HepG2 (cell line): Measurements from ENCODE around the gene EGLN1. TPM values are rescaled to one million over a fixed set of nuclear protein-coding genes. Genes with fewer than 3 reads are reported as not detected.
A peak's percentile ranks its signal among the peaks of the same experiment; 100 is the strongest.

Experiments used
- ARNTL ChIP-seq: sonication (generic); formaldehyde crosslinking; IDR thresholded peaks from 2 replicates; pipeline ENCODE4 v1.4.0; 2020; ENCODE audit warnings: mild to moderate bottlenecking, missing genetic modification reagents
- FOSL1 ChIP-seq: sonication (generic); formaldehyde crosslinking; IDR thresholded peaks from 2 replicates; pipeline ENCODE4 v1.9.0; 2021; ENCODE audit warnings: missing genetic modification reagents, borderline replicate concordance
- LCORL ChIP-seq, 2 experiments: fragments of 450-650 bp in 1 of 2; sonication (generic) in 1 of 2; formaldehyde crosslinking in 1 of 2; IDR thresholded peaks; 2 replicates each; pipeline versions ENCODE4 v1.5.0 to v1.6.1; 2017 to 2020; ENCODE audit warnings: antibody characterized with exemption in 1 of 2, missing genetic modification reagents in 1 of 2
- MED13 ChIP-seq: sonication (generic); formaldehyde crosslinking; IDR thresholded peaks from 2 replicates; pipeline ENCODE4 v1.5.0; 2020; ENCODE audit warnings: missing genetic modification reagents
- MYC ChIP-seq: sonication (generic); formaldehyde crosslinking; IDR thresholded peaks from 2 replicates; pipeline ENCODE4 v1.9.0; 2021; ENCODE audit warnings: missing genetic modification reagents, borderline replicate concordance
- RXRA ChIP-seq: sonication (generic); formaldehyde crosslinking; IDR thresholded peaks from 2 replicates; pipeline ENCODE4 v1.5.1; 2020; ENCODE audit warnings: missing genetic modification reagents
- SALL1 ChIP-seq: sonication (generic); formaldehyde crosslinking; IDR thresholded peaks from 2 replicates; pipeline ENCODE4 v1.8.0; 2022; ENCODE audit warnings: mild to moderate bottlenecking, missing genetic modification reagents
- SETDB1 ChIP-seq: sonication (generic); formaldehyde crosslinking; IDR thresholded peaks from 2 replicates; pipeline ENCODE4 v1.5.1; 2020; ENCODE audit warnings: missing genetic modification reagents, mild to moderate bottlenecking, borderline replicate concordance
- U2AF2 ChIP-seq: fragments of 200-400 bp; formaldehyde crosslinking; IDR thresholded peaks from 2 replicates; pipeline ENCODE4 v1.6.1; 2017; ENCODE audit warnings: low read depth, mild to moderate bottlenecking, low read length
- ZFP36 ChIP-seq: fragments of 150-350 bp; IDR thresholded peaks from 2 replicates; pipeline ENCODE4 v1.6.1; 2018; ENCODE audit warnings: borderline replicate concordance, low read length, low read depth; ENCODE audit not compliant: partially characterized antibody
- ZNF547 ChIP-seq: sonication (generic); formaldehyde crosslinking; IDR thresholded peaks from 2 replicates; pipeline ENCODE4 v1.5.1; 2020; ENCODE audit warnings: mild to moderate bottlenecking, missing genetic modification reagents
- ZNF557 ChIP-seq: sonication (generic); formaldehyde crosslinking; IDR thresholded peaks from 2 replicates; pipeline ENCODE4 v1.4.0; 2020; ENCODE audit warnings: missing genetic modification reagents
- ZNF616 ChIP-seq: sonication (generic); formaldehyde crosslinking; IDR thresholded peaks from 2 replicates; pipeline ENCODE4 v1.5.0; 2020; ENCODE audit warnings: low read depth, mild to moderate bottlenecking, missing genetic modification reagents
- ZNF790 ChIP-seq: sonication (generic); formaldehyde crosslinking; IDR thresholded peaks from 2 replicates; pipeline ENCODE4 v1.8.0; 2022; ENCODE audit warnings: missing genetic modification reagents, mild to moderate bottlenecking, borderline replicate concordance
- polyA plus RNA-seq, 8 experiments: library from polyadenylated mRNA; depleted of rRNA in 3 of 8; stranded (reverse) in 7 of 8; unstranded in 1 of 8; fragments of >200 nt; fragmentation: Illumina TruSeq in 4 of 8; extraction: Trizol in 4 of 8; gene quantifications; 2 replicates each; pipeline versions ENCODE4 v1.2.1 to v1.2.3, GENCODE V29; 2011 to 2016; ENCODE audit warnings: low read depth in 4 of 8, missing spikeins in 1 of 8, mixed read lengths in 1 of 8; ENCODE audit not compliant: insufficient read depth in 1 of 8
- total RNA-seq, 5 experiments: library from RNA; depleted of rRNA; stranded (reverse); fragments of >200 nt; fragmentation: Illumina TruSeq; extraction: Trizol; gene quantifications; 2 replicates each; pipeline ENCODE4 v1.2.3, GENCODE V29; 2016; ENCODE audit warnings: low read depth in 1 of 5
- TF ChIP-seq, protein P1 (sequence below): sonication (generic); formaldehyde crosslinking; IDR thresholded peaks from 2 replicates; pipeline ENCODE4 v1.4.0; 2020; ENCODE audit warnings: missing genetic modification reagents, borderline replicate concordance
- TF ChIP-seq, protein P2 (sequence below): sonication (generic); formaldehyde crosslinking; IDR thresholded peaks from 2 replicates; pipeline ENCODE4 v1.8.0; 2022; ENCODE audit warnings: mild to moderate bottlenecking, missing genetic modification reagents
- TF ChIP-seq, protein P3 (sequence below): sonication (generic); formaldehyde crosslinking; IDR thresholded peaks from 2 replicates; pipeline ENCODE4 v1.4.0; 2020; ENCODE audit warnings: missing genetic modification reagents, borderline replicate concordance
- TF ChIP-seq, protein P4 (sequence below): sonication (generic); formaldehyde crosslinking; IDR thresholded peaks from 2 replicates; pipeline ENCODE4 v1.4.0; 2020; ENCODE audit warnings: mild to moderate bottlenecking, missing genetic modification reagents

The EGLN1 gene
- total and polyA plus RNA-seq, 2 of the 13 experiments (the other 11 are each of a cell fraction or from before 2014, with no cell fraction given): 34.4 to 44.1 TPM

DNA sequence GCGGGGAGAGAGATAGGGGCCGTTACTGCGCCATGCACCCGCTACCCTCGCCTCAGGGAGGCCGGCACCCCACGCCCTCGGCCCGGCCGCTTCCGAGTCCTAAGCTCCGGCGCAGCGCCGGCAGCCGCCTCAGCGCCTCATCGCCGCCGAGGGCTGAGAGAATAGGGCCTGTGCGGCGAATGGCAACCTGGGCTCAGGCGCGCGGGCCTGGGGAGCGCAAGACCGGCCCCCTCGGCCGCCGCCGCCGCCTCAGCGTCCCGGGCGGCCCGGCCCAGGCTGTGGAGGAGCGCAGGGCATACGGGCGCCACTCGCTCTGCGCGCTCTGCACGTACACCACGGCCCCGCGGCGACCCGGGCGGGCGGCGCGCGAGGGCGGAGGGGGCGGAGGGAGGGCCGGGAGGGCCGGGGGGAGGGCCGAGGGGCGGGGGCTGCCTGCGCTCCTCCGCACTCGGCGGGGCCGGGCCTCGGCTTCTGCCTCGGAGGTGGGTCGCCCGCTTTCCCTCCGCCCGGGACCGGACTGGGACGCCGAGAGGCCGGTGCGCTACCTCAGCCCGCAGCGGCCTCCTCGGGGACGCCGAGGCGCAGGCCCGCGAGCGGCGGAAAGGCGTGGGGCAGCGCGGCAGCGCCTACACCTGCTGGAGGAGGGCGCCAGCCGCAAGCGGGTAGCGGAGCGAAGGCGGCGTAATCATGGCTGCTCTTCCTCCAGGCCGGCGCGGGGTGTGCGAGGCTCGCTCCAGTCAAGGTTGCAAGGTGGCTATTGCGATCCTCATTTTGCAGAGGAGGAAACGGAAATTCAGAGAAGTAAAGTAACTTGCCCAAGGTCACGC lies at the start of gene EGLN1 (continued):
- no peak for TF ChIP-seq SETDB1
- peak; percentile 72 for TF ChIP-seq MED13 (CRISPR knock-in tag)
- TF ChIP-seq, protein P1, sequence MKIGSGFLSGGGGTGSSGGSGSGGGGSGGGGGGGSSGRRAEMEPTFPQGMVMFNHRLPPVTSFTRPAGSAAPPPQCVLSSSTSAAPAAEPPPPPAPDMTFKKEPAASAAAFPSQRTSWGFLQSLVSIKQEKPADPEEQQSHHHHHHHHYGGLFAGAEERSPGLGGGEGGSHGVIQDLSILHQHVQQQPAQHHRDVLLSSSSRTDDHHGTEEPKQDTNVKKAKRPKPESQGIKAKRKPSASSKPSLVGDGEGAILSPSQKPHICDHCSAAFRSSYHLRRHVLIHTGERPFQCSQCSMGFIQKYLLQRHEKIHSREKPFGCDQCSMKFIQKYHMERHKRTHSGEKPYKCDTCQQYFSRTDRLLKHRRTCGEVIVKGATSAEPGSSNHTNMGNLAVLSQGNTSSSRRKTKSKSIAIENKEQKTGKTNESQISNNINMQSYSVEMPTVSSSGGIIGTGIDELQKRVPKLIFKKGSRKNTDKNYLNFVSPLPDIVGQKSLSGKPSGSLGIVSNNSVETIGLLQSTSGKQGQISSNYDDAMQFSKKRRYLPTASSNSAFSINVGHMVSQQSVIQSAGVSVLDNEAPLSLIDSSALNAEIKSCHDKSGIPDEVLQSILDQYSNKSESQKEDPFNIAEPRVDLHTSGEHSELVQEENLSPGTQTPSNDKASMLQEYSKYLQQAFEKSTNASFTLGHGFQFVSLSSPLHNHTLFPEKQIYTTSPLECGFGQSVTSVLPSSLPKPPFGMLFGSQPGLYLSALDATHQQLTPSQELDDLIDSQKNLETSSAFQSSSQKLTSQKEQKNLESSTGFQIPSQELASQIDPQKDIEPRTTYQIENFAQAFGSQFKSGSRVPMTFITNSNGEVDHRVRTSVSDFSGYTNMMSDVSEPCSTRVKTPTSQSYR (CRISPR knock-in tag): no peak
- TF ChIP-seq, protein P2, sequence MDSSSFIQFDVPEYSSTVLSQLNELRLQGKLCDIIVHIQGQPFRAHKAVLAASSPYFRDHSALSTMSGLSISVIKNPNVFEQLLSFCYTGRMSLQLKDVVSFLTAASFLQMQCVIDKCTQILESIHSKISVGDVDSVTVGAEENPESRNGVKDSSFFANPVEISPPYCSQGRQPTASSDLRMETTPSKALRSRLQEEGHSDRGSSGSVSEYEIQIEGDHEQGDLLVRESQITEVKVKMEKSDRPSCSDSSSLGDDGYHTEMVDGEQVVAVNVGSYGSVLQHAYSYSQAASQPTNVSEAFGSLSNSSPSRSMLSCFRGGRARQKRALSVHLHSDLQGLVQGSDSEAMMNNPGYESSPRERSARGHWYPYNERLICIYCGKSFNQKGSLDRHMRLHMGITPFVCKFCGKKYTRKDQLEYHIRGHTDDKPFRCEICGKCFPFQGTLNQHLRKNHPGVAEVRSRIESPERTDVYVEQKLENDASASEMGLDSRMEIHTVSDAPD: no peak
- TF ChIP-seq RXRA: peak; percentile 33; the same call in 1 of the 2 replicates
- TF ChIP-seq, protein P3, sequence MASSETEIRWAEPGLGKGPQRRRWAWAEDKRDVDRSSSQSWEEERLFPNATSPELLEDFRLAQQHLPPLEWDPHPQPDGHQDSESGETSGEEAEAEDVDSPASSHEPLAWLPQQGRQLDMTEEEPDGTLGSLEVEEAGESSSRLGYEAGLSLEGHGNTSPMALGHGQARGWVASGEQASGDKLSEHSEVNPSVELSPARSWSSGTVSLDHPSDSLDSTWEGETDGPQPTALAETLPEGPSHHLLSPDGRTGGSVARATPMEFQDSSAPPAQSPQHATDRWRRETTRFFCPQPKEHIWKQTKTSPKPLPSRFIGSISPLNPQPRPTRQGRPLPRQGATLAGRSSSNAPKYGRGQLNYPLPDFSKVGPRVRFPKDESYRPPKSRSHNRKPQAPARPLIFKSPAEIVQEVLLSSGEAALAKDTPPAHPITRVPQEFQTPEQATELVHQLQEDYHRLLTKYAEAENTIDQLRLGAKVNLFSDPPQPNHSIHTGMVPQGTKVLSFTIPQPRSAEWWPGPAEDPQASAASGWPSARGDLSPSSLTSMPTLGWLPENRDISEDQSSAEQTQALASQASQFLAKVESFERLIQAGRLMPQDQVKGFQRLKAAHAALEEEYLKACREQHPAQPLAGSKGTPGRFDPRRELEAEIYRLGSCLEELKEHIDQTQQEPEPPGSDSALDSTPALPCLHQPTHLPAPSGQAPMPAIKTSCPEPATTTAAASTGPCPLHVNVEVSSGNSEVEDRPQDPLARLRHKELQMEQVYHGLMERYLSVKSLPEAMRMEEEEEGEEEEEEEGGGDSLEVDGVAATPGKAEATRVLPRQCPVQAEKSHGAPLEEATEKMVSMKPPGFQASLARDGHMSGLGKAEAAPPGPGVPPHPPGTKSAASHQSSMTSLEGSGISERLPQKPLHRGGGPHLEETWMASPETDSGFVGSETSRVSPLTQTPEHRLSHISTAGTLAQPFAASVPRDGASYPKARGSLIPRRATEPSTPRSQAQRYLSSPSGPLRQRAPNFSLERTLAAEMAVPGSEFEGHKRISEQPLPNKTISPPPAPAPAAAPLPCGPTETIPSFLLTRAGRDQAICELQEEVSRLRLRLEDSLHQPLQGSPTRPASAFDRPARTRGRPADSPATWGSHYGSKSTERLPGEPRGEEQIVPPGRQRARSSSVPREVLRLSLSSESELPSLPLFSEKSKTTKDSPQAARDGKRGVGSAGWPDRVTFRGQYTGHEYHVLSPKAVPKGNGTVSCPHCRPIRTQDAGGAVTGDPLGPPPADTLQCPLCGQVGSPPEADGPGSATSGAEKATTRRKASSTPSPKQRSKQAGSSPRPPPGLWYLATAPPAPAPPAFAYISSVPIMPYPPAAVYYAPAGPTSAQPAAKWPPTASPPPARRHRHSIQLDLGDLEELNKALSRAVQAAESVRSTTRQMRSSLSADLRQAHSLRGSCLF: no peak
- TF ChIP-seq, protein P4, sequence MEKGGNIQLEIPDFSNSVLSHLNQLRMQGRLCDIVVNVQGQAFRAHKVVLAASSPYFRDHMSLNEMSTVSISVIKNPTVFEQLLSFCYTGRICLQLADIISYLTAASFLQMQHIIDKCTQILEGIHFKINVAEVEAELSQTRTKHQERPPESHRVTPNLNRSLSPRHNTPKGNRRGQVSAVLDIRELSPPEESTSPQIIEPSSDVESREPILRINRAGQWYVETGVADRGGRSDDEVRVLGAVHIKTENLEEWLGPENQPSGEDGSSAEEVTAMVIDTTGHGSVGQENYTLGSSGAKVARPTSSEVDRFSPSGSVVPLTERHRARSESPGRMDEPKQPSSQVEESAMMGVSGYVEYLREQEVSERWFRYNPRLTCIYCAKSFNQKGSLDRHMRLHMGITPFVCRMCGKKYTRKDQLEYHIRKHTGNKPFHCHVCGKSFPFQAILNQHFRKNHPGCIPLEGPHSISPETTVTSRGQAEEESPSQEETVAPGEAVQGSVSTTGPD: no peak
- no peak for TF ChIP-seq ZFP36
- peak; percentile 89 for TF ChIP-seq SALL1 (CRISPR knock-in tag)
- peak; percentile 66 for TF ChIP-seq MYC (CRISPR knock-in tag)
- TF ChIP-seq ZNF547 (CRISPR knock-in tag): peak; percentile 79; the same call in 1 of the 2 replicates
- TF ChIP-seq LCORL (IDR thresholded peaks at IDR 0.05): no peak
- no peak; the same call in 1 of the 2 replicates for TF ChIP-seq LCORL (CRISPR knock-in tag; IDR thresholded peaks at IDR 0.05)
- peak; percentile 52; the same call in 1 of the 2 replicates for TF ChIP-seq ZNF557 (CRISPR knock-in tag)
- peak; percentile 89; the same call in 1 of the 2 replicates for TF ChIP-seq ZNF790
- TF ChIP-seq U2AF2: no peak
- no peak for TF ChIP-seq FOSL1 (CRISPR knock-in tag)
- 0 out of 2 replicates have a peak, but pooled peaks have one; percentile 31 for TF ChIP-seq ARNTL (CRISPR knock-in tag)
- TF ChIP-seq ZNF616 (CRISPR knock-in tag): peak; percentile 64; the same call in 1 of the 2 replicates
